ENCODE results near the gene BCL11A.

GRCh38 chr2:60484133-60484645 lies 69.3 kb downstream of the BCL11A start:
- TF ChIP-seq CTCF (IDR thresholded peaks at IDR 0.05; ENCODE audit: low read depth, low read length, poor library complexity, severe bottlenecking) = no peak
- no peak for TF ChIP-seq EZH2phosphoT487 (IDR thresholded peaks at IDR 0.05; ENCODE audit: borderline replicate concordance, low read length)

Measured in DOHH2 (cell line).